ENCODE data around the gene LMF1.

GRCh38 chr16:914440-914839 lies 56.3 kb downstream of the LMF1 start:
- no peak for TF ChIP-seq POLR2AphosphoS5 (IDR thresholded peaks at IDR 0.05)
- TF ChIP-seq, protein P1, sequence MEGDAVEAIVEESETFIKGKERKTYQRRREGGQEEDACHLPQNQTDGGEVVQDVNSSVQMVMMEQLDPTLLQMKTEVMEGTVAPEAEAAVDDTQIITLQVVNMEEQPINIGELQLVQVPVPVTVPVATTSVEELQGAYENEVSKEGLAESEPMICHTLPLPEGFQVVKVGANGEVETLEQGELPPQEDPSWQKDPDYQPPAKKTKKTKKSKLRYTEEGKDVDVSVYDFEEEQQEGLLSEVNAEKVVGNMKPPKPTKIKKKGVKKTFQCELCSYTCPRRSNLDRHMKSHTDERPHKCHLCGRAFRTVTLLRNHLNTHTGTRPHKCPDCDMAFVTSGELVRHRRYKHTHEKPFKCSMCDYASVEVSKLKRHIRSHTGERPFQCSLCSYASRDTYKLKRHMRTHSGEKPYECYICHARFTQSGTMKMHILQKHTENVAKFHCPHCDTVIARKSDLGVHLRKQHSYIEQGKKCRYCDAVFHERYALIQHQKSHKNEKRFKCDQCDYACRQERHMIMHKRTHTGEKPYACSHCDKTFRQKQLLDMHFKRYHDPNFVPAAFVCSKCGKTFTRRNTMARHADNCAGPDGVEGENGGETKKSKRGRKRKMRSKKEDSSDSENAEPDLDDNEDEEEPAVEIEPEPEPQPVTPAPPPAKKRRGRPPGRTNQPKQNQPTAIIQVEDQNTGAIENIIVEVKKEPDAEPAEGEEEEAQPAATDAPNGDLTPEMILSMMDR (IDR thresholded peaks at IDR 0.05), result no peak
